A549 (cell line): ENCODE measurements around the gene CNP. TPM values are rescaled to one million over a fixed set of nuclear protein-coding genes. Genes with fewer than 3 reads are reported as not detected.

Experiments
- ATAC-seq, 2 experiments: fragments of 200-7000 bp in 1 of 2; fragments of >200 bp in 1 of 2; cut with Nextera tagmentation in 1 of 2; cut with Tn5 transposase in 1 of 2; 3 replicates each; pipeline versions ENCODE4 v1.8.0 to v1.9.1; 2018 to 2020; ENCODE audit warnings: mild to moderate bottlenecking in 1 of 2, moderate library complexity in 1 of 2
- CTCF ChIA-PET: fragments of 300-600 bp; sonication (Branson Sonifier 250); formaldehyde crosslinking; extraction: SDS; loops from one replicate; lab custom pipeline; 2021; ENCODE audit warnings: antibody characterized with exemption, inconsistent platforms; lab: Yijun Ruan, JAX
- POLR2A ChIA-PET: fragments of 350-600 bp; formaldehyde crosslinking; extraction: SDS; loops from one replicate; lab custom pipeline; 2021; ENCODE audit warnings: antibody characterized with exemption, inconsistent platforms; lab: Yijun Ruan, JAX
- DNase-seq, 2 experiments: peaks; one replicate each; pipeline versions ENCODE4 v3.0.0 to v3.0.0-alpha.2; 2011 to 2016; ENCODE audit warnings: low read depth in 1 of 2, low spot score in 1 of 2
- FAIRE-seq: peaks from 2 replicates; lab custom pipeline; 2011; peaks lifted over from hg19 to GRCh38; lab: Jason Lieb, UNC
- H3K27ac ChIP-seq, 2 experiments: fragments of >200 bp; sonication (Bioruptor Twin); formaldehyde crosslinking; 3 replicates each; pipeline ENCODE4 v1.5.1; 2016 to 2017
- H3K4me1 ChIP-seq: fragments of >200 bp; sonication (Bioruptor Twin); formaldehyde crosslinking; 3 replicates; pipeline ENCODE4 v1.6.1; 2016
- H3K4me2 ChIP-seq: fragments of >200 bp; sonication (Bioruptor Twin); formaldehyde crosslinking; 3 replicates; pipeline ENCODE4 v1.6.1; 2016
- H3K4me3 ChIP-seq: fragments of >200 bp; sonication (Bioruptor Twin); formaldehyde crosslinking; 3 replicates; pipeline ENCODE4 v1.5.1; 2016
- H3K9me3 ChIP-seq: fragments of >200 bp; sonication (Bioruptor Twin); formaldehyde crosslinking; 3 replicates; pipeline ENCODE4 v1.6.1; 2016
- CEBPB ChIP-seq, 2 experiments: fragments of >200 bp in 1 of 2; sonication (Bioruptor Twin) in 1 of 2; formaldehyde crosslinking in 1 of 2; IDR thresholded peaks; 2 replicates each; pipeline ENCODE4 v1.6.1; 2012 to 2016
- FOSB ChIP-seq: fragments of 250-450 bp; sonication (Bioruptor Pico); IDR thresholded peaks from 2 replicates; pipeline ENCODE4 v1.5.0; 2020; ENCODE audit warnings: mild to moderate bottlenecking, moderate library complexity
- HOXB13 ChIP-seq: fragments of 250-450 bp; sonication (Bioruptor Pico); IDR thresholded peaks from 2 replicates; pipeline ENCODE4 v1.5.0; 2020; ENCODE audit warnings: low read depth, mild to moderate bottlenecking, moderate library complexity
- HOXB5 ChIP-seq: fragments of 250-450 bp; sonication (Bioruptor Pico); IDR thresholded peaks from 2 replicates; pipeline ENCODE4 v1.5.0; 2020; ENCODE audit warnings: mild to moderate bottlenecking, moderate library complexity
- MAFK ChIP-seq: fragments of 450-650 bp; IDR thresholded peaks from 2 replicates; pipeline ENCODE4 v1.6.1; 2014; ENCODE audit not compliant: partially characterized antibody
- NR3C1 ChIP-seq: fragments of >200 bp; sonication (Bioruptor Twin); formaldehyde crosslinking; IDR thresholded peaks from 3 replicates; pipeline ENCODE4 v1.6.1; 2017
- POLR2AphosphoS2 ChIP-seq: conservative IDR thresholded peaks from 2 replicates; pipeline ENCODE4 v1.6.1; 2012; ENCODE audit warnings: low read length, improper control_type of control experiment, inconsistent platforms
- RAD21 ChIP-seq, 2 experiments: fragments of >200 bp in 1 of 2; sonication (Bioruptor Twin) in 1 of 2; formaldehyde crosslinking in 1 of 2; IDR thresholded peaks in 1 of 2; conservative IDR thresholded peaks in 1 of 2; 2 replicates in 1 of 2; 3 replicates in 1 of 2; pipeline ENCODE4 v1.6.1; 2012 to 2018; ENCODE audit warnings: inconsistent platforms in 1 of 2
- RFX5 ChIP-seq: fragments of 450-650 bp; IDR thresholded peaks from 2 replicates; pipeline ENCODE4 v1.7.1; 2014; ENCODE audit warnings: antibody characterized with exemption, mild to moderate bottlenecking, moderate library complexity
- SMC3 ChIP-seq: fragments of >200 bp; sonication (Bioruptor Twin); formaldehyde crosslinking; IDR thresholded peaks from 3 replicates; pipeline ENCODE4 v1.6.1; 2018; ENCODE audit warnings: inconsistent platforms
- TP53 ChIP-seq: fragments of 250-450 bp; sonication (Bioruptor Pico); IDR thresholded peaks from 2 replicates; pipeline ENCODE4 v1.5.0; 2021; ENCODE audit warnings: mild to moderate bottlenecking, moderate library complexity
- ZFP36 ChIP-seq: fragments of 450-650 bp; IDR thresholded peaks from 2 replicates; pipeline ENCODE4 v1.6.1; 2014; ENCODE audit warnings: borderline replicate concordance; ENCODE audit not compliant: partially characterized antibody
- ZSCAN20 ChIP-seq: fragments of 250-450 bp; sonication (Bioruptor Pico); IDR thresholded peaks from 2 replicates; pipeline ENCODE4 v1.8.0; 2022; ENCODE audit warnings: mild to moderate bottlenecking, moderate library complexity
- WGBS: methylation state at CpG from one replicate; pipeline ENCODE4 v1.1.6; 2017; ENCODE audit errors: missing lambda C conversion rate; 5-methylcytosine and 5-hydroxymethylcytosine counted together
- polyA plus RNA-seq, 4 experiments: library from polyadenylated mRNA; depleted of rRNA in 3 of 4; stranded (reverse); fragments of >200 nt; fragmentation: RNase III in 1 of 4; extraction: RNeasy Plus Mini Kit Qiagen cat#74134 plus additional on column Dnase treatment in 1 of 4; gene quantifications; 2 replicates in 3 of 4; 3 replicates in 1 of 4; pipeline ENCODE4 v1.2.3, GENCODE V29; 2011 to 2017
- TF ChIP-seq, protein P1 (sequence below): IDR thresholded peaks from 2 replicates; pipeline ENCODE4 v1.6.1; 2012
- TF ChIP-seq, protein P2 (sequence below): IDR thresholded peaks from 2 replicates; pipeline ENCODE4 v1.6.1; 2012; ENCODE audit warnings: low read depth, borderline replicate concordance
- TF ChIP-seq, protein P3 (sequence below): fragments of 150-350 bp; IDR thresholded peaks from 2 replicates; pipeline ENCODE4 v1.6.1; 2014; ENCODE audit warnings: low read depth, mild to moderate bottlenecking, low read length

CNP gene
- polyA plus RNA-seq, 2 of the 4 experiments (the other 2 are of a cell fraction), result 38.6 to 113 TPM

DNA sequence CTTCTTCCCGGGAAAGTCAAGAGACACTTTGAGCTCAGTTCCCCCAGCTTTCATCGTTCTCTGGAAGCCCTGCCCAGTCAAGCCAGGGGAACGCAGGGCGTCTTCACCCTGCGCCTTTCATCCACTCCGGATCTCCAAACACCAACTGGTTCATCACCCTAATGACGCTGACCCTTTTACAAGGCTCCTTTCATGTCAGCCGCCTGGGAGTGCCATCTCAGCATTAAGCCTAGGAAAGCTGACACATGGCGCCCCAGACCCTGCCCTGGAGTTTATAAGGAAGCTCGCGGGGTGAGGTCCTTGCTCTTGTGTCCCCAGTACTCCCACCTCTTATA is 51.2 kb downstream of the CNP start:
- 23% methylated on average over 11 of the region's 11 CpGs for WGBS
- H3K27ac ChIP-seq, result peak overlapping the region; percentile 93 to 94

GRCh38 chr17:42018339-42018738 is 51.7 kb downstream of the CNP start:
- peaks cover 25% of the 10 kb centered on the region for H3K4me1 ChIP-seq
- POLR2A ChIA-PET, result interaction anchor here (0.7 to 2.3 kb wide), 15 partner anchors 8 to 501 kb away, joined by 3 to 27 read pairs (median 5); partner anchors contain the start of genes CNP, ODAD4 and STAT5A
- 43% methylated on average over 3 of the region's 3 CpGs for WGBS
- FAIRE-seq (no peak), ATAC-seq (no peak), DNase-seq (no peak)
- H3K4me3 ChIP-seq, result peak overlapping the region; percentile 72
- H3K27ac ChIP-seq, result peak overlapping the region; percentile 93 to 94
- H3K4me2 ChIP-seq, result peak overlapping the region; percentile 84
- TF ChIP-seq RAD21 (conservative IDR thresholded peaks at IDR 0.05 in 1 of 2, IDR thresholded peaks at IDR 0.05 in 1 of 2) (no peak), POLR2AphosphoS2 (no peak), HOXB13 (CRISPR knock-in tag) (no peak), ZSCAN20 (CRISPR knock-in tag) (no peak), ZFP36 (no peak)
- TF ChIP-seq, all 56 proteins: peak for 0
- H3K9me3 ChIP-seq, result no peaks in the 10 kb centered on the region
- CTCF ChIA-PET, result interaction anchor here (0.8 to 19.4 kb wide), 14 partner anchors 8 to 509 kb away, joined by 3 to 658 read pairs (median 8); partner anchors contain the start of genes CNP, DHX58, HSPB9 and KAT2A

More for the DNA sequence above, 51.2 kb downstream of the CNP start:
- TF ChIP-seq, protein P1, sequence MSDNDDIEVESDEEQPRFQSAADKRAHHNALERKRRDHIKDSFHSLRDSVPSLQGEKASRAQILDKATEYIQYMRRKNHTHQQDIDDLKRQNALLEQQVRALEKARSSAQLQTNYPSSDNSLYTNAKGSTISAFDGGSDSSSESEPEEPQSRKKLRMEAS, result no peak
- TF ChIP-seq MAFK (peak; percentile 73), NR3C1 (no peak)
- ChIA-PET POLR2A (interaction anchor here (0.6 to 2.3 kb wide), 23 partner anchors 9 to 502 kb away, joined by 3 to 27 read pairs (median 4); partner anchors contain the start of genes CNP, ODAD4 and STAT5A), CTCF (interaction anchor here (0.6 to 19.4 kb wide), 15 partner anchors 8 to 120 kb away, joined by 3 to 658 read pairs (median 8); partner anchors contain the start of genes CNP, DHX58, HSPB9 and KAT2A)
- peak overlapping the region; percentile 72 for H3K4me3 ChIP-seq
- DNase-seq, result no peak
- H3K4me2 ChIP-seq, result peak overlapping the region; percentile 84
- FAIRE-seq, result no peak
- H3K4me1 ChIP-seq, result peaks cover 25% of the 10 kb centered on the region
- ATAC-seq, result no peak; a peak in 1 of 6 replicates
- H3K9me3 ChIP-seq, result no peaks in the 10 kb centered on the region

DNA sequence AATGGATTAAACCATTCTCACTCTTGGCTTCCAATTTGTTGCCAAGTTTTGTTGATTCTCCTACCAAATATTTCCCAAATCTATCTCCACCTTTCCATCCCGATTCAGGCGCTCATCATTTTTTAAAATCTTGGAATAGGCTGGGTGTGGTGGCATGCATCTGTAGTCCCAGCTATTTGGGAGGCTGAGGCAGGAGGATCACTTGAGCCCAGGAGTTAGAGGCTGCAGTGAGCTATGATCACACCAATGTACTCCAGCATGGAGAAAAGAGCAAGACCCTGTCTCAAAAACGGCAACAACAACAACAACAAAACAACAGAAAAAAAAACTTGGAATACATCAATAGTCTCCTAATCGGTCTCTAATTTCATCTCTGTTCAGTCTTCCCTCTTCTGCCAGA is 52.4 kb downstream of the CNP start:
- ATAC-seq, result no peak
- CTCF ChIA-PET, result interaction anchor here (0.5 to 19.4 kb wide), 19 partner anchors 7 to 549 kb away, joined by 3 to 658 read pairs (median 6); partner anchors contain the start of genes CNP, DHX58, HSPB9 and KAT2A
- Histone ChIP-seq H3K9me3 (no peaks in the 10 kb centered on the region), H3K27ac (no peak overlapping the region), H3K4me3 (no peak overlapping the region), H3K4me2 (no peak overlapping the region), H3K4me1 (peaks cover 32% of the 10 kb centered on the region)
- TF ChIP-seq HOXB5 (CRISPR knock-in tag) (no peak), SMC3 (no peak), FOSB (CRISPR knock-in tag) (no peak), CEBPB (IDR thresholded peaks at IDR 0.05) (no peak), RAD21 (conservative IDR thresholded peaks at IDR 0.05 in 1 of 2, IDR thresholded peaks at IDR 0.05 in 1 of 2) (no peak), RFX5 (no peak), TP53 (CRISPR knock-in tag) (no peak), ZSCAN20 (CRISPR knock-in tag) (no peak)
- TF ChIP-seq, protein P2, sequence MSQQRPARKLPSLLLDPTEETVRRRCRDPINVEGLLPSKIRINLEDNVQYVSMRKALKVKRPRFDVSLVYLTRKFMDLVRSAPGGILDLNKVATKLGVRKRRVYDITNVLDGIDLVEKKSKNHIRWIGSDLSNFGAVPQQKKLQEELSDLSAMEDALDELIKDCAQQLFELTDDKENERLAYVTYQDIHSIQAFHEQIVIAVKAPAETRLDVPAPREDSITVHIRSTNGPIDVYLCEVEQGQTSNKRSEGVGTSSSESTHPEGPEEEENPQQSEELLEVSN, result no peak
- TF ChIP-seq, protein P3, sequence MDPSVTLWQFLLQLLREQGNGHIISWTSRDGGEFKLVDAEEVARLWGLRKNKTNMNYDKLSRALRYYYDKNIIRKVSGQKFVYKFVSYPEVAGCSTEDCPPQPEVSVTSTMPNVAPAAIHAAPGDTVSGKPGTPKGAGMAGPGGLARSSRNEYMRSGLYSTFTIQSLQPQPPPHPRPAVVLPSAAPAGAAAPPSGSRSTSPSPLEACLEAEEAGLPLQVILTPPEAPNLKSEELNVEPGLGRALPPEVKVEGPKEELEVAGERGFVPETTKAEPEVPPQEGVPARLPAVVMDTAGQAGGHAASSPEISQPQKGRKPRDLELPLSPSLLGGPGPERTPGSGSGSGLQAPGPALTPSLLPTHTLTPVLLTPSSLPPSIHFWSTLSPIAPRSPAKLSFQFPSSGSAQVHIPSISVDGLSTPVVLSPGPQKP, result no peak
- FAIRE-seq, result no peak
- WGBS, result 91% methylated on average over 4 of the region's 4 CpGs
- no peak for DNase-seq
- POLR2A ChIA-PET, result interaction anchor here (0.8 to 2.0 kb wide), 3 partner anchors 12 to 88 kb away, joined by 4 to 9 read pairs (median 5); partner anchors contain the start of genes CNP and ODAD4
